HEK293T (cell line): ENCODE measurements around the gene ITGB1.

Source experiments
- ARNT ChIP-seq: fragments of 450-650 bp; IDR thresholded peaks from 2 replicates; pipeline ENCODE4 v1.6.1; 2017; ENCODE audit warnings: mild to moderate bottlenecking
- BHLHE40 ChIP-seq: fragments of 450-650 bp; IDR thresholded peaks from 2 replicates; pipeline ENCODE4 v1.6.1; 2016; ENCODE audit warnings: mild to moderate bottlenecking, moderate library complexity, borderline replicate concordance
- FOXA1 ChIP-seq: fragments of 450-650 bp; IDR thresholded peaks from 2 replicates; pipeline ENCODE4 v1.6.1; 2016; ENCODE audit warnings: mild to moderate bottlenecking
- FOXK2 ChIP-seq: fragments of 450-650 bp; IDR thresholded peaks from 2 replicates; pipeline ENCODE4 v1.6.1; 2016; ENCODE audit warnings: mild to moderate bottlenecking
- FOXM1 ChIP-seq: fragments of 450-650 bp; IDR thresholded peaks from 2 replicates; pipeline ENCODE4 v1.6.1; 2017; ENCODE audit warnings: mild to moderate bottlenecking, borderline replicate concordance
- HDGF ChIP-seq: fragments of 450-650 bp; IDR thresholded peaks from 2 replicates; pipeline ENCODE4 v1.6.1; 2017; ENCODE audit warnings: antibody characterized with exemption, borderline replicate concordance
- LEF1 ChIP-seq: fragments of 450-650 bp; IDR thresholded peaks from 2 replicates; pipeline ENCODE4 v1.6.1; 2017; ENCODE audit warnings: mild to moderate bottlenecking, borderline replicate concordance
- NFRKB ChIP-seq: fragments of 450-650 bp; IDR thresholded peaks from 2 replicates; pipeline ENCODE4 v1.6.1; 2016; ENCODE audit warnings: mild to moderate bottlenecking, moderate library complexity
- SP1 ChIP-seq: fragments of 450-650 bp; IDR thresholded peaks from 2 replicates; pipeline ENCODE4 v1.6.1; 2017
- SUZ12 ChIP-seq: fragments of 450-650 bp; IDR thresholded peaks from 2 replicates; pipeline ENCODE4 v1.6.1; 2016; ENCODE audit warnings: mild to moderate bottlenecking
- TARDBP ChIP-seq: fragments of 450-650 bp; IDR thresholded peaks from 2 replicates; pipeline ENCODE4 v1.6.1; 2016
- ZNF384 ChIP-seq: fragments of 450-650 bp; IDR thresholded peaks from 2 replicates; pipeline ENCODE4 v1.6.1; 2016
- TF ChIP-seq, protein P1 (sequence below): fragments of 450-650 bp; IDR thresholded peaks from 2 replicates; pipeline ENCODE4 v1.6.1; 2016

- no peak for TF ChIP-seq SP1
- no peak for TF ChIP-seq BHLHE40
- no peak for TF ChIP-seq HDGF
- TF ChIP-seq NFRKB, result no peak
- TF ChIP-seq ARNT, result no peak
- no peak for TF ChIP-seq LEF1
- TF ChIP-seq FOXM1, result no peak
- TF ChIP-seq FOXK2, result no peak
- no peak for TF ChIP-seq TARDBP
- TF ChIP-seq, protein P1, sequence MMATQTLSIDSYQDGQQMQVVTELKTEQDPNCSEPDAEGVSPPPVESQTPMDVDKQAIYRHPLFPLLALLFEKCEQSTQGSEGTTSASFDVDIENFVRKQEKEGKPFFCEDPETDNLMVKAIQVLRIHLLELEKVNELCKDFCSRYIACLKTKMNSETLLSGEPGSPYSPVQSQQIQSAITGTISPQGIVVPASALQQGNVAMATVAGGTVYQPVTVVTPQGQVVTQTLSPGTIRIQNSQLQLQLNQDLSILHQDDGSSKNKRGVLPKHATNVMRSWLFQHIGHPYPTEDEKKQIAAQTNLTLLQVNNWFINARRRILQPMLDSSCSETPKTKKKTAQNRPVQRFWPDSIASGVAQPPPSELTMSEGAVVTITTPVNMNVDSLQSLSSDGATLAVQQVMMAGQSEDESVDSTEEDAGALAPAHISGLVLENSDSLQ, result 0 out of 2 replicates have a peak, but pooled peaks have one; percentile 14
- no peak for TF ChIP-seq SUZ12
- no peak for TF ChIP-seq ZNF384
- no peak for TF ChIP-seq FOXA1
Measured at GRCh38 chr10:32950591-32951108, 7.4 kb downstream of the ITGB1 start.
